GM10847 (cell line): ENCODE results near the gene KCNA5.

Experiments
- POLR2A ChIP-seq: IDR thresholded peaks from 2 replicates; pipeline ENCODE4 v1.6.1; 2011; ENCODE audit not compliant: insufficient read length; ENCODE audit errors: extremely low read depth

Gene KCNA5

DNA sequence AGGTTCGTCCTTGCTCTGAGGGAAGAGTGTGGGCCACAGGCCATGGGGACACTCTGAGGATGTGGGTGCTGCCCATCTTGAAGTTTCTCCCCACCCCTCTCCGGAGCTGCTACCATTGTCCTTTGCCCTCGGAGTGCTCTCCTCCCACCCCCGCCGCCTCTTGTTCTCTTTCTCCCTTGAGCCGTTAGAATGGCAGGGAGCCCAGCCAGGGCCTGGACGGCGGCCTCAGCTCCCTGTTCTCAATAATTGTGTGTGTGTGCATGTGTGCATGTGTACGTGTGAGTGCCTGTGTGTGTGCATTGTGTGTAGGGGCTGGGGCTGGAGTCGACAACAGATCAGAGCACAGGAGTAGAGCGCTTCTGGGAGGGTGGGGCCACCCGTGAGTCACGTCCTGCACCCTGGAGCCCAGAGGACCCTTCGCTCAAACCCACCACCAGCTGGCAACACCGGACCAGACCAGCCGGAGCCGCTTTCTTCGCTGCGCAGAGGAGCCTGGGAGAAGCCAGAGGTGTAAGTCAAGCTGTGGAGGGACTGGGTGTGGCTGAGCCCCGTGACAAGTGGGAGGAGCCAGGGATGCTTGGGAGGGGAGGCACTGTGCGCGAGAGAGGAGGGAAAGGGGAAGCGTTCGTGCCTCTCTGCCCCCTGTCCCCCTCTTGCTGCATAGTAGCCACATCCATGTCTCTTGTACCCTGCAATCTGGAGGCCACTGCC is 25.9 kb upstream of the KCNA5 start:
- TF ChIP-seq POLR2A = no peak

DNA sequence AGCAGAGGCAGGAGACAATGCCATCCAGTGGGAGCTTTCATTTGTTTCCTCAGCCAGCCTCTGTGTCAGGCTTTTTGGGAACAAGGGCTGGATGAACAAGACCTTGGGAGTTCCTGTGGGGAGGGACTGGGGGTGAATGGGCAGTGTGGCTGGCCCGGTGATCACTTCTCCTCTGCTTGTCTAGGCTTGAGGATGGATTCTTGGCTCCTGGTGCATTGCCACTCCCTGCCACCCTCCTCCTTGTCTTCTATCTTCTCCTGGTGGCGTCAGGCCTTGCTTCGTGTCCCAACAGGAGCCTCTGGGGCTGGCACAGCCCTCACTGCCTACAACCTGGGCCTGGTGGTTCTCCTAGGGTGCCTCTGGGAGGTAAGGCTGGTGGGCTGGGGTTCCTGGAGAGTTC is 25.0 kb upstream of the KCNA5 start:
- TF ChIP-seq POLR2A = no peak

DNA sequence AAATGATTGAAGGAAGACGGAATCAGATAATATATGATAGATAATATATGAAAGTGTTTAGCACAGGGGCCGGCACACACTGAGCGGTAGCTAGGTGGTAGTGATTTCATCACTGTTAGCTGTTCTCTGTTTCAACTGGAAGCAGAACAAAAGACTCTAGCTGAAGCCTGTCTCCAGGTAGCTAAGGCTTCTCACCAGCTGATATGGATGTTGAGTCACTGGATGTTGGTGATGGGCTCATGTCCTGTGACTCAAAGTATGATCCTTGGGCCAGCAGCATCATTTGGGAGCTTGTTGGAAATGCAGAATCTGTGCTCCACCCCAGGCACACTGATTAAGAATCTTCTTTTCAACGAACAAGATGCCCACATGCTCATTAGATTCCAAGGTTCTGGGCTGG is 21.7 kb upstream of the KCNA5 start:
- no peak for TF ChIP-seq POLR2A

DNA sequence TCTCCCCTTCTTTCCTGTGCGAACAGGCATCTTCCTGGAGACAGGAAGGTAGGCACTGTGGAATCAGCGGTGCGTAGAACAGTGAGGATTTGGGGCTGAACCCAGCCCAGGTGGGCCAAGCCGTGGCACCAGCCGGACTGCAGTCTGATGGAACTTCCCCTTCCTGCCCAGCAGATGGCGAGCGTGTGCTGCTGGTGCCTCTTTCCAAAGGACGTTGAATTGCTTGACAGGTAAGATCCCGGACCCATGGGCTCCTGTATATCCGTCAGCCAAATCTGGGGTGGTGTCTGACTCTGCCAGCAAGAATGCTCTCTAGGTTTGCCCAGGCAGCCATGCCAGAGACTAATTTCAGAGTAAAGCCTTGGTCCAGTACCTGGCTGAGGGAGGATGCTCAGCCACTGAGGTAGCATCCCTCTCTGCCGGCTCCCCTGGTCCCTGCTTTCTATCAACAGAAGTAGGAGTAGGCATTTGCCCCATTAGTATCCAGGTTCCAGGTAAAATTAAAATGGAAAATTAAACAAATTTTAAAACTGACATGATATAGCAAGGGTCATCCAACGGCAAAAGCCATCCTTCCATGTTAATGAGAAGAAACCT is 21.1 kb upstream of the KCNA5 start:
- no peak for TF ChIP-seq POLR2A

DNA sequence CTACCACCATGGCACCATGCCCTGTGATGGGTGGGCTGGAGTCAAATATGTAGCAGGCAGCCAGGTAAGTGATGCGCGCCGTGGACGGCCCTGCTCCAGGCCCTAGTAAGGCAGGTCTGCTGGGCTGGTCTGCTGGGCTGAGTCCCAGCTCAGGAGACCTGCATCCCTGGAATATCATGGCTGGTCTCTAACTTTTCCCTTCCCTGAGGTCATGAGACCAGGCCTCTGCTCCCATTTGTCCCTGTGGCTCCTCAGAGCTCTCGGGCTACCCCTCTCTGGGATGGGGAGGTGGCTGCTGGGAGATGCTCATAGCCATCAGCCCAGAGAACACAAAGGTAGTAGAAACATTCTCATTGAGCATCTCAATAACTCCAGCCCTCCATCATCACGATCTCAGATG is 19.8 kb upstream of the KCNA5 start:
- no peak for TF ChIP-seq POLR2A

DNA sequence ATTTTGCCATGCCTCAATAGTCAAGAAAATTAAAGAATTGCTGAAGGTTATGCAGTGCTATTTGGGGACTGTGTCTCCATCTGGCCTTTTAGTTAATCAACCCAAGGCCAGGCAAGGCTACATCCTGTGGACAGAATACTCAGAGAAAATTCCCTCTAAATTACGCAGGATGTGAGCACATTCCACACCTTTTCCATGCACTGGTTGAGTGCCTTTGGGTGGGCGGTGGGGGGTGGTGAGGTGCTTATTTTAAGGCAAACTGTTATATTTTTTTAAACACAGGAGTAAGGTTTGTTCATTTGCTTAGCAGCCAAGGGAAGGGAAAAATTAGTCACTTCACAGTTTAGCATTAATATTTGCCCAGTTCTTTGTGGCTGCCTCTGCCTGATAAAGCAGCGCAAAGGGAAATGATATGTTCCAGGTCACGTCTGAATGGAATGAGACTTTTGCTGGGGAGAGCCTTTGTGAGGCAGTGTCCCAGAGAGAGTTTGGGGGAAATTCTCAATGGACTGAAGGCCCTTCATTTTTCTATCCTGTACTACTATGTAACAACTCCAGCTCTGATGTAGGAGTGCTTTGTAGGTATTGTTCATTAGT is 17.2 kb upstream of the KCNA5 start:
- TF ChIP-seq POLR2A = no peak

DNA sequence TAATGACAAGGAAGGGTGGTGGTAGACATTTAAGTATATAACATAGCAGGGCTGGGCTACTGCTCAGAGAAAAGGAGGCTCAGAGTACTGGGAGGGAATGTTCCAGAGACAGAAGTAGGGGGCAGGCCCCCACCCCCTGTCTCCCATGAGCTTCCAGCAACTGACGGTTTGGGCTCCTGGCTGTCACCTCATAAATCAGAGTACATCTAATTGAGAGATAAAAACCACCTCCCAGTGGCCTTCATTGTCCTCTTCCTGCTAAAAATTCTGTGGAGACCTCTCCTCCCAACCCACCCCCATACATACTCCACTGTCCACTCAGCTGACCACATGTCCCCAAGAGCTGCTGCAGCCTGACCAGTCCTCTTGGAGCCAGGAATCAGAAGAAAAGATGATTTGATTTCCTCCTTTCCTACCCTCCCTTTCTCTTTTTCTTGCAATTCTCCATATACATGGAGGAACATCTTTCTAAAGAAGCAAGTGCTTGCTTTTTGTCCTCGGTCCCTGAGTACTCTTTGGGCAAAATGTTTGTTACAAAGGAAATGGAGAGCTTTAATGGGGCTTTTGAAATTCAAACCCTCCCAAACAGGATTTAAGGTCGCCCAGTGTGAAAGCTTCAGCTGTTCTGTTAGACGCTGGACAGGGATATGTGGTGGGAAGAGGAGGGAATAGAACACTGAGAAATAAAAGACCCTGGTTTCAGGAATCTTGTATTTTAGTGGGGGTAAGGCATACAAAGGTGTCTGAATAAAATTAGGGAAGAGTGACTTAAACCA is 16.4 kb upstream of the KCNA5 start:
- no peak for TF ChIP-seq POLR2A

DNA sequence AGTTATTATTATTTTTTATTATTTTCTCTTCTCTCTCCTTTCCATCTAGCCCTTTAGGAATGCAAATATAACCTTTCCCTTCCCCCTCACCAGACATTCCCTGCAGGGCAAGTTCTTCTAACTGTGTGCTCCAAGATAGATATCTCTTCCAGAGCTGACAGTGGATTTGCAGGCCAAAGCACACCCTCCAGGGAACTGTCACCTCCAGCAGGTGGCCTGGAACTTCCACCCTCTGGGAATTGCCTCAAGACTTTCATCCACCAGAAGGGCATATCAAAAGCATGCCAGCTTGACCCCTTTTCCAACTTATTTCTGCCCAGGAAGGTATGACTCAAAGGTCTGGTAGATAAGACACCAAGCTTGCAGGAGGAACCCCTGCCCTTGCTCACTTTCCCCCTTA is 13.6 kb upstream of the KCNA5 start:
- no peak for TF ChIP-seq POLR2A

DNA sequence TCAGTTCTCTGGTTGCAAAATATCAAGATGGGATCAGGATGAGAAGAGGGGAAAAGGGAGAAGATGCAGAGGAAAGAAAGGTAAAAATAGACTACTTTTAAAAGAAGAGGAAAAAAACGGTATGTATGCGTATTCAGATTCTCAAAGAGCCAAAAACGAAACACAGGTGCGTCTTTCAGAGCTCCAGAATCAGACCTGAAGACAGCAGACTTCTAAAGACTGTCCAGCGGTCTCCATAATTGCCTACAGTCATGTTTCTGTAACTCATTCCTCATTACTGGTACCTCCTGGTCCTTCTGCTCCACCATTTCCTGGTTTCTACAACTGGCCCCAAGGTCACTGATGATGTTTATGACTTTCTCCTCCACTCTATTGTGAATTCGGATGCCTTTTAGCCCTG is 12.4 kb upstream of the KCNA5 start:
- no peak for TF ChIP-seq POLR2A

DNA sequence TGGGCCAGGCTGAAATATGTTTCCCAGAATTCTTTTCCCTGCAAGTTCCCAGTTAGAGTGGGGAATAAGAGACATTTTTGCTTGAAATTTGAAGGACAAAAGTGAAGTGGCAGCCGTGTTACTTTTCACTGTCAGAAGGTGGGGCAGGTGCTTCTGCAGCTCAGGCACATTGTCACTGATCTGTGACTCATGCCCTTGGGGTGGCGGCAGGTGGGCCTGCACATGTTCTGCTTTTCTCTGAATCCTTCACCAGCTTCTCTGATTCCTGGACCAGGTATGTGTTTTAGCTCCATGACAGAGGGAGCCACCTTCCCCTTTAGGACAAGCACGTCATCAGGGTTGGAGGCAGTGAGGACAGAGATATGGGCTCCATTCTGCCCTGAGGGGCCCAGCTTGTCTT is 11.7 kb upstream of the KCNA5 start:
- no peak for TF ChIP-seq POLR2A

DNA sequence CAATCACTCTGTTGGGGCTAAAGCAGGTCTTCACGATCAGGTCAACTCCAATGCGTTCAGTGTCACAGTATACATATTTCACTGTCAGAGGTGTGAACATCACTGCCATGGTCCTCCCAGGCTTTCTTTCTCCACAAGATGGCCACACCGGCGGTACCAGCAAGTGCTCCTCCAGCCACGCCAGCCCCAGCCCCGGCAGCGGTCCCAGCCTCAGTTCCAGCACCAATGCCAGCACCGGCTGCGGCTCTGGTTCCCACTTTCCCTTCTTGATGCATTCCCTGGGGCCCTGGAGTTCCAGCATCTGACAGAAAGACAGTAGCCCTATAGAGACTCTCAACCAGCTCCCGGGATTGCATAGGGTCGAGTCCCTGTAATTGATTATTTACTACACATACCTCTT is 10.9 kb upstream of the KCNA5 start:
- no peak for TF ChIP-seq POLR2A

DNA sequence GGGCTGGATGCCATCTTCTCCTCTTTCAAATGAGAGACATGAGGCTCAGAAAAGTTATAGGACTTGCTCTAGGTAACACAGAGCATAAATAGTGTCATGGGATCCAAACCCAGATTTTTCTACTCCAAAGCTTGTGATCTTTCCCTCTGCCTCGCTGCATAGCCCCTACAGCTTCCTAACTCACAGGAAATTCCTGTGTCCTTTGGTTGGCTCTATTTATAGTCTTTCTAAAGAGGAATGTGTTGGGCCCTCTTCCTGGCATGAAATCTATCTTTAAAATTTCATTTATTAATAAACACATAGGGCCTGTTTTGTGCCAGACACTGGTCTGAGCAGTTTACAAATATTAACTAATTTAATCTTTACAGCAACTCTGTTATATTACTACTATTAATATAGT is 9.8 kb upstream of the KCNA5 start:
- TF ChIP-seq POLR2A = no peak

DNA sequence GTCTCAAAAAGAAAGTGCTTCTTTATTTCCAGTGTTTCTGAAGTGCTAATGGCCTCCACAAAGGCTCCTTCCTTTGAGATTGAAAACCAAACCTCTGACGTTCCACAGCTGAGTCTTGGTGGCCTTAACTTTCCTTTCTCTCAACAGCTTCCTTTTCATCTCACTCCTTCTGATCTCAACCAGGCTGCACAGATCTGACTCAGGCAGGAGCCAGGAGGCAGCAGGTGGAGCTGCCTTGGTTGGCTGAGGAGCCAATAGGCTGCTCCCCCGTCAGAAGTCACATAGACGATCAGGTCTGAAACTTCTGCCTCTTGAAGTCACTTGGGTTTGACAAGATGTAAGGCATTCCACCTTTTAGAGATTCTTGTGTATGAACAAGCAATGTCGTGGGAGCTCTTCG is 9.1 kb upstream of the KCNA5 start:
- no peak for TF ChIP-seq POLR2A

DNA sequence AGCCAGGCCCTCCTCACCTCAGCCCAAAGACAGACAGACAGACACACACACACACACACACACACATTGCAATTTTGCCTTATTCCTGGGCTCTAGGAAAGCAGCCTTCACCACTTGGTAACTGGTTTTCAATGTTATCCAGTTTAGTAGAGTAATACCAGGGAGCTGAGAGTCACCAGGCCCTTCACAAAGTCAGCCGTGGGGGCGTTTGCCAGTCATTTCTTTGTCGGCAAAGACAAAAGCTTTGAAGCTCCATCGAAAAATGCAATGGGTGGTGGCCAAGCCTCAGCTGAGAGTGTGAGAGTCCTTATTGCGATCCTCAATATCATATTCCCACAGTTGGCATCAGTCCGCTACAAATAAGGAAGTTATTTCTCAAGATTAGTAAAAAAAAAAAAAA is 8.1 kb upstream of the KCNA5 start:
- no peak for TF ChIP-seq POLR2A

DNA sequence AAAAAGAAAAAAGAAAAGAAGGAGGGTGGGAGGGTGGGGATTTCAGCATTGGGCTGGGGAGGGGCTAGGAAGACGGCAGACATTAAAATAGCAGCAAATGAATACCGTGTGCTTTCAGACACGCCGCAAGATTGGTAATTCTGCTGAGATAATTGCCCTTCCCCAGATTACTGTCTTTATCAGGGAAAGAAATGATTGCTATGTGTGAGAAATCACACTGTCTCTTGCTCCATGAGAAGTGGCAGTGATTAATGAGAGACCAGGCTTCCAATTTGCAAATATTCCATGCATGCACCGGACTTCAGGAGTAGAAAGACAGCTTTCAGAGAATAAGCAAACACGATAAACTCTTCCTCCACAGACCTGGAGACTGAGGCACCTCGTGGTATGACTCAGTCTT is 7.6 kb upstream of the KCNA5 start:
- no peak for TF ChIP-seq POLR2A

DNA sequence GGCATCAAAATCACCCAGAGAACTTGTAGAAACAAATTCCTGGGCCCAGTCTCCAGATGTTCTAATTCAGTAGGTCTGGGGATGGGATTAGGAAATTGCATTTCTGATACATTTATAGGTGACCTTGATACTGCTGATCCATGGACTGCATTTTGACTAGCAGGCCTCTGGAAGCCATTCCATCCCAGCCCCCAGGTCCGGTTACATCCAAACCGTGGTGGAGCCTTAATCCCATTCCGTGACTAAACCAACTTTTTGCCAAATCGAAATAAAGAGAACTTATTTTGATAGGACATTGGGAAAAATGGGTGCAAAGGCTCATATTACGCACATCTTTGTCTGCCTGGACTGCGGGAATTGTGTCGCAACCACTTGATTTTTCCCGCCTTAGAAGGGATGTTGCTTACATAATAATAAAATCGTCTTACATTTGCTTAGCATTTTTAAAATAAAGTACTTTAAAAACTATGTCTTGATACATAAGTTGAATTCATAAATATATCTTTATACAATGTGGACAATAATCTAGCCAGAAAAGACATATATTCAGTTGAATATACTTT is 5.8 kb upstream of the KCNA5 start:
- no peak for TF ChIP-seq POLR2A
